Measurements from ENCODE around the gene CCDC172.
"Not testable (repeated sequence)": the region's sequence is repeated elsewhere in the genome, so short reads cannot be mapped to it uniquely, and the experiment has no call there.

CCDC172 gene

DNA sequence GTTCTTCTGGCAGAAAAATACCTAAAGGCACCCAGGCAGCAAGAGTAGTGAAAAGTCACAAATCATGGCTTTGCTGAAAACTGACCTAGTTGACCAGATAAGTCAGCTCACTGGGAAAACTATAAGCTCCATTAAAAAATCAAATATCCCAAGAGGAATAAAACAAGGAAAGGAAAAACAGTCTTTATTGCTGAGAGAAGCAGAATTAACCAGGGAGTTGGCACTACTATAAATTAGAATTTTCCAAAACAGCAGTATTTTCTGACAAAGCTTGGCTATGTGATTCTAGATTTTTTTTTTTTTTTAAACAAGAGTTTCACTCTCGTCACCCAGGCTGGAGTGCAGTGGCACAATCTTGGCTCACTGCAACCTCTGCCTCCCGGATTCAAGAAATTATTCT lies 12.6 kb downstream of the CCDC172 start:
- no peak for DNase-seq (ENCODE audit: low read depth)

DNA sequence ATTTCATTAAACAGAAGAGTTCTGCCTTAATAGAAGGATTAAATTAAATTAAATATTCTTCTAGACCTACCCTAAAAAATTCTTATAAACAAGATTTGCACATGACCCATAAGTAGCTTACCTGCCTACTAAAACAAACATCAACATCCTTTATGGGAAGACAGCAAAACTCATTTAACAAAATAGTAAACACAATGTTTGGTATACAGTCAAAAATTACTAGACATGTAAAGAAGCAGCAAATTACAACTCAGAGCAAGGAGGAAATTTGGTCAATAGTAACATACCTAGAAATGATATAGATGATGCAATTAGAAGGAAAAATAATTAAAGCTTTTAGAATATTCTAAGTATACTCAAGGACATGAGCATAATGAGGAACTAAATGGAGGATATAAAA lies 27.9 kb downstream of the CCDC172 start:
- no peak for DNase-seq (ENCODE audit: low read depth)

DNA sequence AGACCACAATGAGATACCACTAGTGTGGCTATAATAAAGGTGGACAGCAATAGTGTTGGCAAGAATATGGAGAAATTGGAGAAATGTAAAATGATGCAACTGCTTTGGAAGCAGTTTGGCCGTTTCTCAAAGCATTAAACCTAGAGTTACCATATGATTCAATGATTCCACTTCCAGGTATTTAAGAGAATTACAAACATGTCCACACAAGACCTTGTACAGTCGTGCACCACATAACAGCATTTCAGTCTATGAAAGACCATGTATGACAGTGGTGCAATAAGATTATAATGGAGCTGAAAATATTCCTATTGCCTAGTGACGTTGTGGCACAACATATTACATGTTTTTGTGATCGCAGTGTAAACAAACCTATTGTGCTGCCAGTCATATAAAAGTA lies 29.6 kb downstream of the CCDC172 start:
- DNase-seq (ENCODE audit: low read depth): no peak

DNA sequence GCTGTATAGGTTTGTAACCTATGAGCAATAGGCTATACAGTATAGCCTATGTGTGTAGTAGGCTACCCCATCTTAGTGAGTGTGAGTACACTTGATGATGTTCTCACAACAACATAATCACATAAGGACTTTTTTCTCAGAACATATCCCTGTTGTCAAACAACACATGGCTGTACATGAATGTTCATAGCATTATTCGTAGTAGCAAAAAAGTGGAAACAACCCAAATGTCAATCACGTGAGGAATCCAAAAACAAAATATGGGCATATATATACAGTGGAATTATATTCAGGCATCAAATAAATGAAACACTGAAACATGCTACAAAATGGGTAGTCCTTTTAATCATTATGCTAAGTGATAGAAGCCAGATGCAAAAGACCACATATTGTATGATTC lies 31.1 kb downstream of the CCDC172 start:
- DNase-seq (ENCODE audit: low read depth): no peak

DNA sequence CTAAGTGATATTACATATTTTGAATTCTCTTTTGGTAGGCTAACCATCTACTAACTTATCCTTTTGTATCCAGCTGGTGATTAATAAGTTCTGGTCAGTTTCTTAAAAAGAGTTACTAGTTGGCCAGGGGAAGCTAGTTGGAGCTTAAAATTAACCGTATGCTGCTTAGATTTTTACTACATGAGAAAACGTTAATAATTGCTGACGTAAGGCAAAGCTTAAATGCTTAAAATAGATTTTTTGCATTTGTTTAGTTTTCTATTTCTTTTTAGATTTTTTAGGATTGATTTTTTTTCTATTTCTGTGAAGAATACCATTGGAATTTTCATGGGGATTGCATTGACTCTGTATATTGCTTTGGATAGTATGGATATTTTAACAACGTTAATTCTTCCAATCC lies 32.6 kb downstream of the CCDC172 start:
- DNase-seq (ENCODE audit: low read depth): no peak

DNA sequence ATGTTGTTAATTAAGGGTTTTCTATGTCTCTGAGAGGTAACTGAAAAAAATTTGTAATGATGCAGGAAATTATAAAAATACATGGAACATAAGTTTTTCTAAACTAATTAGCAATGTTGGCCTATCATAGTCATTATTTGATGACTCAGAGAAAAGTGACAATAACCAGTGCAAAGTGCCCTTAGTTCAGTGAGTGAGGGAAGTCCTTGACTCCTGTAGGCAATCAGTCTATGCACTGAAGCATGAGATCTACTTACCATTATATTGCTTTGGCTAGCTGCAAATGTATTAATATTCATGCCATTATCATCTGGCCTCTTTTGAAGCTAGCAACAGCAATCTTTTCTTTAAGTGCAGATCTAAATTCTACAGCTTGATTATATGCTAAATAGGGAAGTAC lies 40.6 kb downstream of the CCDC172 start:
- no peak for DNase-seq (ENCODE audit: low read depth)

DNA sequence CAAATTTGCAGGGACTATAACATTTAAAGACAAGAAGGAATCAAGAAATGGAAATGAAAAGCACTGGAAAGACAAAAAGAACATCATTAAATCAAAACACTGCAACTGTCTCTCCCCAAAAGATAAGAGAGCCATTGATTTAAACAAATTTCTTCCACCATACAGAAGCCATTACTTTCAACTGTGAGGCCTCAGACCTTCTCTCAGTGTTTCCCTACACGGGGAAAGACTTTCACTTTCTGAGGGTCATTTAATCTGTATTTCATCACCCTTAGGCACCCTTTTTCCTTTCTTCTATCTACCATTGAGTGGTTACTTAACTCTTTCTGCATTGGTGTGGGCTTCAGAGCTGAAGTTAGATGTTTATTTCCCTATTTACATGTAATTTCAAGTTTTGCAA lies 47.5 kb downstream of the CCDC172 start:
- DNase-seq (ENCODE audit: low read depth): no peak

DNA sequence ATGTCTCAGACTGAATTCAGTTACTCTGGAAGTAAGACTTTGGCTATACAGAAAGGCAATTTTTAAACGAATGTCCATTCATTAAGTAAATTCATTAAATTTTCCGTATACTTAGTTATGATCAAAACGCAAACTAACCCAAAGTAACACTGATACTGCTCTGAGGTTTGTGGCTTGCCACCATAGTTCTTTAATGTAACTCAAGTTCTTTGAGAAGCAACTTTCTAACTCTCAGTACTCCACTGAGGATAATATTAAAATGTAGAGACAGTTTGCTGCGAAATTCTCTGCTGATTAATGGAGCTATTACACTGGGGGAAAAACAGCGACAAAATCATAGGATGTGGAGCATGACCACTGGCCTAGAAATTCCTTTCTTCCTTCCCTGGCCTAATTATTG lies 58.0 kb downstream of the CCDC172 start:
- no peak for DNase-seq (ENCODE audit: low read depth)

DNA sequence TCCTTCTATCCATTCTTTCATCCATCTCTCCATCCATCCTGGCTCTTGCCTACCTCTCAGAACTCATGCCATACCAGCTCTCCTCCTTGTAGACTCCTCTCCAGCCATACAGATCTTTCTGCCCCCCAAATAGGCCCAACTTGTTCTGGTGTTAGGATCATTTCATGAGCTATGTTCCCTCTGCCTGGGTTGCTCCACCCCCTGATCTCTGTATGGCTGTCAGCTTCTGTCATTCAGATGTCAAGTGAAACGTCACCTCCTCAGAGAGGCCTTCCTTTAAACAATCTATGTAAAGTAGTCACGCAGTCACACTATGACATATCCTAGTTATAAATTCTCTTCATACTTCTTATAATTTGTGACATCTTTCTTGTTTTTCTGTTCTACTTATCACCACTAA lies 61.1 kb downstream of the CCDC172 start:
- DNase-seq (ENCODE audit: low read depth): no peak

DNA sequence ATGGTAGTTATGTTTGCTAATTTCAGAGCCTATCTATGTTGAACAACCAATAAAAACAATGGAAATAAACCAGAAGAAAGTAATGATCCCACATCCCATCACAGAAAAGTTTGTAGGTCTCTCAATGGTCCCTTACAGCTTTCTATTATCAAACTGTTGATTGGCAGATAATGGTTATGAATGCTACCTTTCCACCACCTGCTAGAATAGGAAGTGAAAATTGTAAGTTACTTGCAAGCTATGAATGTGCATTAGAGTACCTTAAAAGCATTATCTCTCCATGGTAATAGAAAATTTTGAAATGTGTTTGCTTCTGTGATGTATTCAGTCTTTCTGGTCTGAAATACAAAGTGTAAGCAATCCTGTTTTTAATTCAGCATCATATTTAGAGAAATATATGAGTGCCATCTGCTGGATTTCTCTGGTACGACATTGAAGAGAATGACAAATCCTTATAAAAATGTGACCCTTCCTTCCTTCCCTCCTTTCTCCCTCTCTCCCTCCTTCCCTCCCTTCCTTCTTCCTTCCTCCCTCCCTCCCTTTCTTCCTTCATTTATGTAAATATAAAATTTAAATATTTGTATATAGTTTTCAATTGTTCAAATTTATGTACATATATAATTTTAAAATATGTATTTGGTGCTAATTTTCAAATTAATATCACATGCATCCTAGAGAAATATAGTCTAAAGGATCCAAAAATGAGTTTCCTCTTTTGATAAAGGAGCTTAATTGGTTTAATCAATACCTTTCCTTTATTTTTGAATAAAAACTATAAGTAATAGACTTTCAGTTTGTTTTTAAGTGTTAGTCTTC lies 62.0 kb downstream of the CCDC172 start:
- no peak for DNase-seq (ENCODE audit: low read depth)

DNA sequence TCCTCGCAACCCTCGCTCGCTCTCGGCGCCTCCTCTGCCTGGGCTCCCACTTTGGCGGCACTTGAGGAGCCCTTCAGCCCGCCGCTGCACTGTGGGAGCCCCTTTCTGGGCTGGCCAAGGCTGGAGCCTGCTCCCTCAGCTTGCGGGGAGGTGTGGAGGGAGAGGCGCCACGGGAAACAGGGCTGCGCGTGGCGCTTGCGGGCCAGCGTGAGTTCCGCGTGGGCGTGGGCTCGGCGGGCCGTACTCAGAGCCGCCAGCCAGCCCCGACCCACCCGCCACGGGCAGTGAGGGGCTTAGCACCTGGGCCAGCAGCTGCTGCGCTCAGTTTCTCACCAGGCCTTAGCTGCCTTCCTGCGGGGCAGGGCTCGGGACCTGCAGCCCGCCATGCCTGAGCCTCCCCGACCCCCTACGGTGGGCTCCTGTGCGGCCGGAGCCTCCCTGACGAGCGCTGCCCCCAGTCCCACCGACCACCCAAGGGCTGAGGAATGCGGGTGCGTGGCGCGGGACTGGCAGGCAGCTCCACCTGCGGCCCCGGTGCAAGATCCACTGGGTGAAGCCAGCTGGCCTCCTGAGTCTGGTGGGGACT lies 69.1 kb downstream of the CCDC172 start:
- DNase-seq (ENCODE audit: low read depth): not testable (repeated sequence)

DNA sequence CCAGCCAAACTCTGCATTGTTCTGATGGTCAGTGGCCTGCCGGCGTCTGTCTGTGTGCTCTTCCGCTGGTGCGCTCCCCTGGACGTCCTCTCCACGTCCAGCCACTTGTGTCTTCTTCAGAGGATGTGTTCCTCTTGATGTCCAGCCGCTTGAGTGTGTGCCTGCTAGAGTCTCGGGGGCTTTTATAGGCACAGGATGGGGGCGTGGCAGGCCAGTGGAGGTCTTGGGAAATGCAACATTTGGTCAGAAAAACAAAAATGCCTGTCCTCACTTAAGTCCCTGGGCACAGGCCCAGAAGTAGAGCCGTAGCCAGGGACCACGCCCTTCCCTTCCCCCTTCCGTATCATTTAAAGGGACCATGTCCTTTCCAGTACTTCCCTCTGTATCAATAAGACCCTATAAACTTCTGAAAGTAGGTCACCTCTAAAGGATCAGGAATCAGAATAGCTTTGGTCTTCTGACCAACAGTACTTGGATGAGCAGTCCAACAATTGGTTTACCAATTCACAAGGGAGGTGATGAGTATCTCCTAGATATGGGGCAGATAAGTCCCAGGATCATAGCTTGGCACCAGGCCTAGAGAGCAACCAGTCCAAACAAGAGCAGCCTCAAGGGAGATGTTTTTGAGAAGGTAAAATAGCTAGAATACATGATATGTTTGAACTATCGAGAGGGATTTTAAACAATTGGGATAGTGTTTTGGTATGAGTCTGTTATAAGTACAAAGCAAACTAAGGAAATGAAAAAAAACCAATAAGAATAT lies 71.2 kb downstream of the CCDC172 start:
- DNase-seq (ENCODE audit: low read depth): no peak

DNA sequence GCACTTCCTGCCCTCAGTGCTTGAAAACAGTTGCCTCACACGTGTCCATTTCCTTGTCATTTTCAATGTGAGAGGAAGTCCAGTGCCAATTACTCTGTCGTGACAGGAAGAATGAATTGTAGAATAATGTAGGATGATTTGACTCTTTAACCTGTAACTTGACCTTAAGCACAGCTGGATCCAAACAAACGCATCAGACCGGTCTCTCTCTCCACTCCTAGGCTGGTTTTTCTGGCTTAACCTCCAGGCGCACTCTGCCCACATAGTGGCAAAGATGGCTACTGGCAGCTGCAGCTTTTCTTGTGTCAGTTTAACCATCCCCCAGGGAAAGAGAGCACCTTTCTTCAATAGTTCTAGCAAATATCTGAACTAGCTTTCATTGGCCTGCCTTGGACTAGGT lies 74.0 kb downstream of the CCDC172 start:
- no peak for DNase-seq (ENCODE audit: low read depth)

DNA sequence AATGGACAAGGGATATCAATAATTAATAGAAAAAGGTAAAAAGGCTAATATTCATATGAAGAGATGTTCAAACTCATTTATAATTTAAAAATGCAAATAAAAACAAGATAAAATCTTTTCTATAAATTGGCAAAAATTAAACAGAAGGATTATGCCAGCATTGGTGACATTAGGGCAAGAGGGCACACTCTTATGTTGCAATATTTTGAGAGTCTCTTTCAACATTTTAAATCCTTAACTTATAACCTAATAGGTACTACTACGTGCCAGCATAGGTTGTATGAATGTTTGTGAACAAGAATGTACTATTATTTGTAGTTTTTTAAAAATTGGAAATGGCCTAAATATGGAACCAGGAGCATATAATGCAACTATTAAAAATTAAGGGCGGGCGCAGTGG lies 78.6 kb downstream of the CCDC172 start:
- DNase-seq (ENCODE audit: low read depth): no peak

DNA sequence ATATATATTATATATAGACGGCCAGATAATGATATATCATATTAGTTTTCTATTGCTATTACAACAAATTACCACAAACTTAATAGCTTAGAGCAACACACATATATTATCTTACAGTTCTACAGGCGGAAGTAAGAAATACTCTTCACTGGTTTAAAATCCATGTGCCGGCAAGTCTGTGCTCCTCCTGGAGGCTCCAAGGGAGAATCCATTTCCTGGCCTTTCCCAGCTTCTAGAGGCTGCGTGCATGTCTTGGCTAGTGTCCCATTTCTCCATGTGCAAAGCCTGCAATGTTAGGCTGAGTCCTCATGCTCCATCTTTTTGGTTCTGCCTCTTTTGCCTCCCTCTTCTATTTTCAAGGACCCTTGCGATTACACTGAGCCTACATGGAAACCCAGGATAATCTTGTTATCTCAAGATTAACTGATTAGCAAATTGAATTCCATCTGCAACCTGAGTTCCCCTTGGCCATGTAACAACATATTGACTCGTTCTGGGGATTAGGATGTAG lies 79.5 kb downstream of the CCDC172 start:
- no peak for DNase-seq (ENCODE audit: low read depth)

DNA sequence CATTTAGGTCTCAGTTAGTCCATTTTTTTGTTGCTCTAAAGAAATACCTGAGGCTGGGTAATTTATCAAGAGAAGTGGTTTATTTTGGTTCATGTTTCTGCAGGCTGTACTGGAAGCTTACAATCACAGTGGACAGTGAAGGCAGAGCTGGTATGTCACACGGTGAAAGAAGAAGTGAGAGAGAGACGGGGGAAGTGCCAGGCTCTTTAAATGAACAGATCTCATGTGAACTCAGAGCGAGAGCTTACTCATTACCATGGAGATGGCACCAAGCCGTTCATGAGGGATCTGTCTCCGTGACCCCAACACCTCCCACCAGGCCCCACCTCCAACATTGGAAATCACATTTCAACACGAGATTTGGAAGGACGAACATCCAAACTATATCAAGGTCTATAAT lies 84.5 kb downstream of the CCDC172 start:
- no peak for DNase-seq (ENCODE audit: low read depth)

DNA sequence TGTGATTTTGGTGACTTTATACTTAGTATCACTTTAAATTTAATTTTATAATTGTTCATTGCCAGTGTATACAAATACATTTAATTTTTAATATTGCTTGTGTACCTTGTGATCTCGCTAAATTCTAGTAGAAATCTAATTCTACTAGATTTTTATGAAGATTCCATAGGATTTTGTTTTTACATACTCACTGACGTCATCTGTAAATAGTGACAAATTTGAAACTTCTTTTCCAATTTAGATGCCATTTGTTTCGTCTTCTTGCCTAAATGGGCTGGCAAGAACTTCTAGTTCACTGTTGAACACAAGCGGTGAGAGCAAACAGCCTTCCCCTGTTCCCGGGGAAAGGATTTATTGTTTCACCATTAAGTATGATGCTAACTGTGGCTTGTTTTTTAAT lies 86.1 kb downstream of the CCDC172 start:
- DNase-seq (ENCODE audit: low read depth): no peak

DNA sequence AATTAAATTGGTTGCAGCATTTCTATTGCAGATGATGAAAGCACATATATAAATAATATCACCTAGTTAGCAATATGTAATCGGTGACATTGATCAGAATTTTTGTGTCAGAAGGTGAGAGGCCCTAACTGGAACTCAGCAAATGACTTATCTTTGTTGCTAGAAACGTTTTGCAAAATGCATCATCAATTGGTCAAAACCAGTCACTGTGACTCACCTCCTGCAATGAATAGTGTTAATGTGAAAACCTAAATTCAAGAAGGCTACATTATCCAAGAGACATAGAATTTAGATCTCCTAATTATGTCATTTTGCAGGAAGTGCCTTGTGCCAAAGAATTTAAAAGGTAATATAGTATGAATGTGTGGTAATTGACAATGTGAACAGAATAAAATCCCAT lies 93.6 kb downstream of the CCDC172 start:
- no peak for DNase-seq (ENCODE audit: low read depth)

DNA sequence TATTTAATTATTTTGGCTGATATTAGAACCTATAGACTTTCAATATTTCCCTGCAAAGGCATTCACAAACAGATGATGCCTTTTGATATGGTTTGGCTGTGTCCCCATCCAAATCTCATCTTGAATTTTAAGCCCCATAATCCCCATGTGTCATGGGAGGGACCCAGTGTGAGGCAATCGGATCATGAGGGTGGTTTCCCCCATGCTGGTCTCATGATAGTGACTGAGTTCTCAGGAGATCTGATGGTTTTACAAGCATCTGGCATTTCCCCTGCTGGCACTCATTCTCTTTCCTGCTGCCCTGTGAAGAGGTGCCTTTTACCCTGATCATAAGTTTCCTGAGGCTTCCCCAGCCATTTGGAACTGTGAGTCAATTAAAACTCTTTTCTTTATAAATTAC lies 94.1 kb downstream of the CCDC172 start:
- DNase-seq (ENCODE audit: low read depth): no peak

DNA sequence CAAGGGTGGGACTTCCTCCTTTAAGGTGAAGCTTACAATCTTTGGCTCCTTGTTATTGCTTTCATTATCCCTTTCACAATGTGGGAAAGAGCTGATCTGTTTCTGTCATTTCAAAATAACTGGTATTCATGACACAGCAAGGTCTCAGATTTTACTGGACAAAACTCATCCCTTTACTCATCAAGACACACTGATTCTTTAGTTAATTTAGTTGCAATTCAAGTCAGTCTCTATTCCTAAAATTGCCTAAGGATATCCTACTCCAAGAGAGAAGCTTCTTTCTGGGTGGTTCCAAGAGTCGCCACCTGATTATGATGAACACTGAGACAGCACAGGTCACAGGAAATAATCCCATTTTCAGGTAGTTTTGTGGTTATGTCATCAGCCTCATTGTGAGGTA lies 97.6 kb downstream of the CCDC172 start:
- DNase-seq (ENCODE audit: low read depth): no peak

DNA sequence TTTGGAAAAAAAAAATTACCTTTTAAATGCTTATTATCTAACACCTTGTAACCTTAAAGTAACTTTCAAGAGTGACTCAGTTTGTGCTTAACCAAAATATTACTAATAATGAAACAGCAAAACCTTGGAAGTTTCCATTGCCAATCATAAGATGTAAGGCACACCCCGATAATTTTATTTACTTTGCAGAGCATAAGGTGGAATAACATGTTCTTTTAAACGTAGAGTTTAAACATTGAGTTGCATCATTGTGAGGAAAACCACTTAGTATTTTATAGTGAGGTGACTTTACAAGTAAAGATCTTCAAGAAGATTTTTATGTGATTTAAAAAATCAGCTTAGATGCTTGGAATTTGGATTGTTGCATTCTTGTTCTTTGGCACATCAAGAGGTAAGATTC lies 103.4 kb downstream of the CCDC172 start, which contains the start of gene PNLIPRP3:
PNLIPRP3 (plus strand) TSS at position 177 of the 400 bp plus-strand sequence; CDS start at position 343, 166 bp downstream.
- DNase-seq (ENCODE audit: low read depth): no peak

DNA sequence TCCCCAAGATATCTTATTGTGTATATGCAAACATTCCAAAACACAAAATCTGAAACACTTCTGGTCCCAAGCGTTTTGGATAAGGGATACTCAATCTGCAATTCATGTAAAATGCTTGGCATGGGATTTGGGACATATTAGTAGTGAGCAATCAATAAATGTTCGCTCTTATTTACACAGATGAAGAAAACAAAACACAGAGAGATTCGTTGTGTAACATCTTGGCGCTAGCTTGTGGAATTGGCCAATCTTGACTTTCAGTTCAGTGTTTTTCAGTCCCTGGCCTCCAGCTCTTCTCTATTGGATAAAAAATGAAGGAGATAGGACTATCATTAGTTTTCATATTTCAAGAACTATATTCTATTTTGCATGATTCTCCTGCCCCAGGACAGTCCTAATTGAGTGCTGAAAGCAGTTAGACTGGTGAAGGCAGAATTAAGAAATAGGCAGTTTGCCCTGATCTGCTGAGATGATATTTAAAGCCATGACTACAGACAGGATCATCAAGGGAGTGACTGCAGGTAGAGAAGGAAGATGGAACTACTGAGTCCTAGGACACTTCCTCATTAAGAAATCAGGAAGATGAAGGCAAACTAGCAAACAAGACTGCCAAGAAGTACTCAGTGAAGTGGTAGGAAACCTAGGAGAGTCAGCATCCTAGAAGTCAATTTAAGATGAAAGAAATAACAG lies 105.2 kb downstream of the CCDC172 start:
- no peak for DNase-seq (ENCODE audit: low read depth)

All from stimulated activated CD8-positive, alpha-beta memory T cell treated with anti-CD3 and anti-CD28 coated beads, Interleukin-15, amount 100 ng/mL, for 24 hours (primary cell).